Mononuclear cell (primary cell): Measurements from ENCODE around the gene PDE8B. TPM values are rescaled to one million over a fixed set of nuclear protein-coding genes. Genes with fewer than 3 reads are reported as not detected.

Experiments used
- H3K27me3 ChIP-seq: 2 replicates; pipeline ENCODE4 v1.6.0; 2011; ENCODE audit warnings: low read length, control low read depth; ENCODE audit not compliant: insufficient read depth
- H3K4me1 ChIP-seq: 2 replicates; pipeline ENCODE4 v1.5.1; 2011; ENCODE audit warnings: mild to moderate bottlenecking, low read length, control low read depth; ENCODE audit not compliant: insufficient read depth
- H3K4me3 ChIP-seq: 2 replicates; pipeline ENCODE4 v1.5.1; 2011; ENCODE audit warnings: mild to moderate bottlenecking, low read length, moderate library complexity
- H3K9me3 ChIP-seq: 2 replicates; pipeline ENCODE4 v1.5.1; 2011; ENCODE audit warnings: low read depth, mild to moderate bottlenecking, control low read depth, low read length
- total RNA-seq: library from RNA; depleted of rRNA; stranded (reverse); fragments of >200 nt; gene quantifications from one replicate; pipeline ENCODE4 v1.2.3, GENCODE V29; 2012

PDE8B gene
- total RNA-seq, 1 donor, result 0.21 TPM

DNA sequence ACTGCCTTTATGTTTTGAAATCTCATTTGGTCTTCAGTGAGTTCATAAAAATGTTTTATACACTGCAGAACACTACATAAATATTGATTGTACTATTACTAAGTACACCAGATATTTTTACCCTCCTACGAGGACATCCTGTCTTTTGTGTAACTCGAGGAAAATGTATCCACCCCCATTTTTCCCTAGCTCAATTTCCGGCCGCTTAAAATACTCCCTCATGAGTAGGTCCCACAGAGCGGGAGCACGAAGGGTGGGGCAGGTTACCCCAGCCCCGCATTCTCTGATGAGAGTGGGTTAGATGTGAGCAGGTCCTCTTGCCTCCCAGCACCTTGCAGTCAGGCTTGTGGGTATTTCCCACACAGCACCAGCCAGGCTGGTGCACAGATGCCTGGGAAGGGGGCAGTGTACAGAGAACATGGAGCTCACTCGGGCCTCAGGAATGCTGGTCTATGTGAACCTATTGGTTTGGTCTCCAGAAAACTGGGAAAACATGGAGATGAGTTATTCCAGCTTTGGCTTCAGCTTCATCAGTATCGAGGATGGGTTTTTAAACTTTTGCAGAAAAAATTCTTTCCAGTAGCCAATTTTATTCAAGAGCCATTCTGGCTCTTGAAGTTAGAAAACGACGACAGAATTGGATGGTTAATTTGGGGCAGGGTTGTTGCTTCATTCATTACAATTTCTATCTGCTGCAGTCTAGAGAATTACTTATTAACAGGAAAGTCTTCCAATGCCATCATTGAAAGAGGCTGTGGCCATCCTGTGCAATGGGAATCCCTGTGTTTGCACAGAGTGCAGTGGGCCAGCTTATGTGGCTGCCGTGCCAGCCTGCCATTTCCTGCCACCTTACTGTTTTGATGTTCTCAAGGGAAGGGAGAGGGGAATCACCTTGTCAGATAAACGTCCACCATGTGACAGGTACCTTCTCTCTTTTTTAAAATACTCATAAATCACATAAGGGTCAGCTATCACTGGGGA lies 208.4 kb downstream of the PDE8B start:
- no peaks in the 10 kb centered on the region for H3K9me3 ChIP-seq
- no peaks in the 10 kb centered on the region for H3K4me1 ChIP-seq
- H3K27me3 ChIP-seq, result no peaks in the 10 kb centered on the region
- H3K4me3 ChIP-seq, result no peak overlapping the region

DNA sequence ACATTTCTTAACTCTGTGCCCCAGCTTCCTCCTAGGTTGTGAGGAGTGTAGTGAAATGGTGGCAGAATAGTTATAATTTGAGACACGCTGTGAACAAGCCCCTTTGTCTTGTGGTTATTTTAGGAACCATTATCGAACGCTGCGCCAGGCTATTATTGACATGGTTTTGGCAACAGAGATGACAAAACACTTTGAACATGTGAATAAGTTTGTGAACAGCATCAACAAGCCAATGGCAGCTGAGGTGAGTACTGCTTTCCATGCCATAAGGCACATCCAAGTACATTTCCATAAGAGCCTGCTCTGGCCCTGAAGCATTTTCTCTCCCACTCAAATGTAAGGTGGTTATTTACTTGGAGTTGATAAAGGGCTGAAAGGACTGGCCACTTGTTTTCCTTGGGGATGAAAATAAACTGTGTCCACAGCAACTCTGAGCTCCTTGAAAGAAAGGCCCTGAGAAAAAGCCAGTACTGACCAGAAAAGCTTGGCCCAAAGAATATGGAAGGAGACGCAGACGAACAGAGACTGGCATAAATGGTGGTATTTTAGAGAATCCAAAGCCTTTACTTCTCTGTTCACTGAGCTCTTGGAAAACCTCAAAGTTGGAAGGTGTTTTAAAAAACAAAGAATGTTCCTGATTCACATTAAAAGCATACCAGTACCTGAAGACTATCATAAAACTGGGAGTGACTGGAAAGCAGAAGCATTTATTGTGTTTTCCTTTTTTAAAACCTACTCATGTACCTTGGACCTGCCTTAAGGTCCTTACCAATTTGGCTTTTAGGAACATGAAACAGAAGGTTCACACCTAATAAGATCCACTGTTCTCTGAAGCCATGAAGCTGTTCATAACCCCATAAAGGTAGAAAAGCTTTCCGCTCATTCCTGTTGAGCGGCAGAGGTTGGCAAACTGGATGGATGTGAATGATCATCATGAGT lies 209.4 kb downstream of the PDE8B start:
- Histone ChIP-seq H3K9me3 (no peaks in the 10 kb centered on the region), H3K4me3 (no peak overlapping the region), H3K4me1 (no peaks in the 10 kb centered on the region), H3K27me3 (no peaks in the 10 kb centered on the region)

DNA sequence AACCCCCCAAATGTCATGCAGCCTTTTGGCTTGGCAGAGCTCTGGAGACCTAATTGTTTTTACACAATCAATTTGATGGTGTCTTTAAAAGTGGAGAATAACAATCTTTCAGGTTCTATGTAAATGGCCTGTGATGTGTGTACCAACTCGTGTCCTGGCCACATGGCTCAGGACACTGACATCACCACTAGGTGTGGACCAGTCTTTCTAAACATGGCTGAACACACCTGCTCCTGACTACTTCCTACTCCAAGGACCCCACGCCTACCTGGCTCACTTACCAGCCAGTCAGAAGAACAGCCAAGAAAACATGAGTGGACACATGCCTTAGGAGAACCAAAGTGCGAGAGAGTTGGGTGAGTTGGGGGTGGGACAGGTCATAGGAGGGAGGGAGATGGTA lies 210.5 kb downstream of the PDE8B start:
- Histone ChIP-seq H3K4me3 (no peak overlapping the region), H3K4me1 (no peaks in the 10 kb centered on the region), H3K27me3 (no peaks in the 10 kb centered on the region), H3K9me3 (no peaks in the 10 kb centered on the region)

DNA sequence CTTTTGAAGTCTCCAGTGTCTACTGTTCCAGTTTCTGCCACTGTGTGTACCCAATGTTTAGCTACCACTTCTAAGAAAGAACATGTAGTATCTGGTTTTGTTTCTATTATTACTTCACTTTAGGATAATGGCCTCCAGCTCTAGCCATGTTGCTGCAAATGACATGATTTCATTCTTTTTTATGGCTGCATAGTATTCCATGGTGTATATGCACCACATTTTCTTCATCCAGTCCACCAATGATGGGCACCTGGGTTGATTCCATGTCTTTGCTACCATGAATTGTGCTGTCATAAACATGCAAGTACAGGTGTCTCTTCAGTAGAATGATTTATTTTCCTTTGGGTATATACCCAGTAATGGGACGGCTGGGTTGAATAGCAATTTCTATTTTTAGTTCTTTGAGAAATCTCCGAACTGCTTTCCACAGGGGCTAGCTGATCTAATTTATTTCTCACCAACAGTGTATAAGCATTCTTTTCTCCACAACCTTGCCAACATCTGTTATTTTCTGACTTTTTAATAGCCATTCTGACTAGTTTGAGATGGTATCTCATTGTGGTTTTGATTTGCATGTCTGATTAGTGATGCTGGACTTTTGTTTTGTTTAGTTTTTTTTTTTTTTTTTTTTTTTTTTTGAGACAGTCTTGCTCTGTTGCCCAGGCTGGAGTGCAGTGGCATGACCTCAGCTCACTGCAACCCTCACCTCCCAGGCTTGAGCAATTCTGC lies 212.7 kb downstream of the PDE8B start:
- H3K27me3 ChIP-seq, result no peaks in the 10 kb centered on the region
- no peaks in the 10 kb centered on the region for H3K9me3 ChIP-seq
- no peak overlapping the region for H3K4me3 ChIP-seq
- H3K4me1 ChIP-seq, result no peaks in the 10 kb centered on the region

DNA sequence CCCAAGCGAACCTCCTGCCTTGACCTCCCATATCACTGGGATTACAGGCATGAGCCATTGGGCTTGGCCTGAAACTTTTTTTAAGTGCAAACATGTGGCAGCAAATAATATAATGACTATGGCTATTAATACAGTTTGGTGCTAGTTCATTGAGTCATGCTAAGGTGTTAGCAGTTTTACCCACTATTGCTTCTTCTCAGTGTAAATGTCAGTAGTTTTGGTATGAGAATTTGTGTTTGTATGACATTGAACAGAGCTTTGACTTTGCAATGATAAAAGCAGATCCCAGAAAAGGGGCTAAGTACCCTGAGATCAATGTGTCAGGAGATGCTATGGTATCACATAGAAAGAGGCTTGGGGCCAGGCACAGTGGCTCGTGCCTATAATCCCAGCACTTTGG lies 214.4 kb downstream of the PDE8B start:
- Histone ChIP-seq H3K9me3 (no peaks in the 10 kb centered on the region), H3K4me3 (no peak overlapping the region), H3K4me1 (no peaks in the 10 kb centered on the region), H3K27me3 (no peaks in the 10 kb centered on the region)

DNA sequence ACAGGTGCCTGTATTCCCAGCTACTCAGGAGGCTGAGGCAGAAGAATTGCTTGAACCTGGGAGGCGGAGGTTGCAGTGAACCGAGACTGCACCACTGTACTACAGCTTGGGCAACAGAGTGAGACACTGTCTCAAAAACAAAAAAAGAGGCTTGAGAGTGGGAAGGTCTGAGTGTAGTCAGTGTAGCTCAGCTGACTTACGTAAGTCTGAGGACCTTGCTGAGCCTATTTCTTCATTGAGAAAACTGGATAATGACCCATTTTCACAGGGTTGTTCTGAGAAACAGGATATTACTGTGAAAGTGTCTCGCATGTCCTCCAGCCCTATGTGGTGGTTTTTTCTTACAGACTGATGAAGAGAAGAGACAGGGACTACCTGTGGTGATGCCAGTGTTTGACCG lies 214.9 kb downstream of the PDE8B start:
- no peaks in the 10 kb centered on the region for H3K9me3 ChIP-seq
- no peaks in the 10 kb centered on the region for H3K4me1 ChIP-seq
- no peak overlapping the region for H3K4me3 ChIP-seq
- no peaks in the 10 kb centered on the region for H3K27me3 ChIP-seq

DNA sequence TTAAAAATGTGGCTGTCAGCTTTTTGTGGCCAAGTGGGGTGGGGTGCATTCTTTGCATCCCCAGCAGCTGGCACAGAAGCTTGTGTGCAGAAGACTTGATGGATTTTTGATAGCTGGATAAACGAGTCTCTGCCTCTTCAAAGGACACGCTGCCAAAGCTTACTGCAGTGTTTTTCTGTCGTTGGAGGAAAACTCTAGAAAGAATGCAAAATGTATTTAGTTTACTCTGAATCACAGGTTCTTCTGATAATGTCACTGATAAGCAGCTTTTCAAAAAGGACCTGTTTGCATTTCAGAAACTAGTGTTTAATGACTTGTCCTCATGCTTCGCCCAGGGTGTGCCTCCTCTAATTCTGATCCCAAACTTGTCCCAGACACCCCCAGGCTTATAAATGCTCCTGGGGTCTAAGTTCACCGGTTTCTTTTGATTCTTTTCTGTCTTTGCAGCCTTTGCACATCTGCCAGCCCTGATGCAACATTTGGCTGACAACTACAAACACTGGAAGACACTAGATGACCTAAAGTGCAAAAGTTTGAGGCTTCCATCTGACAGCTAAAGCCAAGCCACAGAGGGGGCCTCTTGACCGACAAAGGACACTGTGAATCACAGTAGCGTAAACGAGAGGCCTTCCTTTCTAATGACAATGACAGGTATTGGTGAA lies 215.6 kb downstream of the PDE8B start:
- Histone ChIP-seq H3K4me3 (no peak overlapping the region), H3K9me3 (no peaks in the 10 kb centered on the region), H3K27me3 (no peaks in the 10 kb centered on the region), H3K4me1 (no peaks in the 10 kb centered on the region)

DNA sequence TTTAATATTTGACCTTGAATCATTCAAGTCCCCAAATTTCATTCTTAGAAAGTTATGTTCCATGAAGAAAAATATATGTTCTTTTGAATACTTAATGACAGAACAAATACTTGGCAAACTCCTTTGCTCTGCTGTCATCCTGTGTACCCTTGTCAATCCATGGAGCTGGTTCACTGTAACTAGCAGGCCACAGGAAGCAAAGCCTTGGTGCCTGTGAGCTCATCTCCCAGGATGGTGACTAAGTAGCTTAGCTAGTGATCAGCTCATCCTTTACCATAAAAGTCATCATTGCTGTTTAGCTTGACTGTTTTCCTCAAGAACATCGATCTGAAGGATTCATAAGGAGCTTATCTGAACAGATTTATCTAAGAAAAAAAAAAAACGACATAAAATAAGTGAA lies 216.2 kb downstream of the PDE8B start:
- Histone ChIP-seq H3K27me3 (no peaks in the 10 kb centered on the region), H3K9me3 (no peaks in the 10 kb centered on the region), H3K4me1 (no peaks in the 10 kb centered on the region), H3K4me3 (no peak overlapping the region)

DNA sequence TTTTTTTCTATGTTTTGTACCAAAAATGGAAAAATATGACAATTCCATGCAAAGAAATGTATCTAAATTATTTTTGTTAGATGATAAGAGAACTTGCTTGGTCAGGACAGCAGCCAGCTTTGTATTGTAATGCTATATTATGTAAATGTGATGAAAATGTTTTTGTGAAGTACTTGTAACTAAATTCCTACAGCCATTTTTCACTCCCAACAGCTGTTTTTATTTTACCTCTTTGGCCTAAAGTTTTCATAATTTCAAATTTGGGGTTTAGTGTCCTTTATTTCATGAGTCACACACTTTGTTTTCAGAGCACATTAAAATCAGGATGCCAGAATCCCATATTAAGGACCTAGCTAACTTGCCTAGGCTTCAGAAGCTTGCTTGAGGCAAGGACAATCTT lies 217.5 kb downstream of the PDE8B start:
- no peaks in the 10 kb centered on the region for H3K27me3 ChIP-seq
- H3K4me1 ChIP-seq, result no peaks in the 10 kb centered on the region
- no peak overlapping the region for H3K4me3 ChIP-seq
- no peaks in the 10 kb centered on the region for H3K9me3 ChIP-seq

DNA sequence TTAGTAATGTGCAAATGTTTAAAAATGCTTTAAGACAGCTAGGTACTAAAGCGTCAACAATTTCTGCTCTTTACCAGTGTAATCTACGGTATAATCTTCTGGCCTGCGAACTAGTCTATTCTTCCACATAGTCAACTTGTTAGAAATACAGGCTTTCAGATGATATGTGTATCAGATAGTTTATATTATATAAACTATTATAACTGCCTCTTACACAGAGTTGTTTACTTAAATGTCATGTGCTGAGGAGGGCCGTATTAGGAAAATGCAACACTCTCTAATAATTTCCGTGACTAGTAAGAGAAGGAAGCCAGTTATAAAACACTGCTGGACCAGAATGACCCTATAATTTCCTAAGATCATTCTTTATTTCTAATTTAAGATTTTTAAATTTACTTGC lies 218.0 kb downstream of the PDE8B start:
- Histone ChIP-seq H3K4me1 (no peaks in the 10 kb centered on the region), H3K9me3 (no peaks in the 10 kb centered on the region), H3K4me3 (no peak overlapping the region), H3K27me3 (no peaks in the 10 kb centered on the region)

DNA sequence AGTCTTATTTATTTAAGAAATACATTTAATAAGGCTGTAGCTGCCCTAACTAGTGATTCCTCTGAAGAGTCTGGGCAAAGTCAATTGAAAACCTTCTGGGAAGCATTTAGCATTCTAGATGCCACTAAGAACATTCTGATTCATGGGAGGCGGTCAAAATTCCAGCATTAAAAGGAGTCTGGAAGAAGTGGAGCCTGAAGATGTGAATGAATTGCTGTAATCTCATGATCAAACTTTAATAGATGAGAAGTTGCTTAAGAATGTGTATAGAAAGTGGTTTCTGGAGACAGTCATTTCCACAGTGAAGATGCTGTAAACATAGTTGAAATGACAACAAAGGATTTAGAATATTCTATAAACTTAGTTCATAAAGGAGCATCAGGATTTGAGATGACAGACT lies 220.2 kb downstream of the PDE8B start:
- Histone ChIP-seq H3K4me1 (no peaks in the 10 kb centered on the region), H3K4me3 (no peak overlapping the region), H3K27me3 (no peaks in the 10 kb centered on the region), H3K9me3 (no peaks in the 10 kb centered on the region)

DNA sequence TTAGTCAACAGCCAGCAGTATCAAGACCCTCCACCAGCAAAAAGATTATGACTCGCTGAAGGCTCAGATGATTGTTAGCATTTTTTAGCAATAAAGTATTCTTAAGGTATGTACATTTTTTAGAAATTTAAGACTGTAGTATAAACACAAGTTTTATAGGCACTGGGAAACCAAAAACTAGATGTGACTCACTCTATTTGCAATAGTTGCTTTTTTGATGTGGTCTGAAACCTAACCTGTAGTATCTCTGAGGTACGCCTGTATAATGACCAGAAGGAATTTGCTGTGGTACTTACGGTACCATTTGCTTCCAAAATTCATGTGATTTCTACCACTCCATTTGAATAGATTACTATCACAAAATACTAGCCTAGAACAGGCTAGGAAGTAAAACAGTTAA lies 220.8 kb downstream of the PDE8B start:
- Histone ChIP-seq H3K4me1 (no peaks in the 10 kb centered on the region), H3K9me3 (no peaks in the 10 kb centered on the region), H3K4me3 (no peak overlapping the region), H3K27me3 (no peaks in the 10 kb centered on the region)

DNA sequence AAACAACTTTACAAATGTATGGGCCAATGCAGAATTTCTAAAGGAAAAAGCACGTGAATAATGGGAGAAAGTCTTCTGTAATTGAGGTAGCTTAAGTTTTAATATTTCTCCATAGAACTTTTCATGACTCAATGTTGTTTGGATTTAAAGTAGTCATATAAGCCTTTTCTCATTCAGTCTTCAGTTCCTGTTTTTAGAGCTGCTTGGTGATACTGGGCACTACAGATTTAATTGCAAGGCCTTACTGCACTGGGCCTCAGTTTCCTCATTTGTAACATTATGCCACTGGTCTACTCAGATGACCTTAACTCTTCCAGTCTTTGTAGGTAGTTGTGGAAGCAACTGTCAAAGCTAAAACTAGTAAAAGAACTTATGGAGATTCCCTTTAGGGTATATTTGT lies 221.2 kb downstream of the PDE8B start:
- H3K4me3 ChIP-seq, result no peak overlapping the region
- H3K27me3 ChIP-seq, result no peaks in the 10 kb centered on the region
- H3K9me3 ChIP-seq, result no peaks in the 10 kb centered on the region
- no peaks in the 10 kb centered on the region for H3K4me1 ChIP-seq

DNA sequence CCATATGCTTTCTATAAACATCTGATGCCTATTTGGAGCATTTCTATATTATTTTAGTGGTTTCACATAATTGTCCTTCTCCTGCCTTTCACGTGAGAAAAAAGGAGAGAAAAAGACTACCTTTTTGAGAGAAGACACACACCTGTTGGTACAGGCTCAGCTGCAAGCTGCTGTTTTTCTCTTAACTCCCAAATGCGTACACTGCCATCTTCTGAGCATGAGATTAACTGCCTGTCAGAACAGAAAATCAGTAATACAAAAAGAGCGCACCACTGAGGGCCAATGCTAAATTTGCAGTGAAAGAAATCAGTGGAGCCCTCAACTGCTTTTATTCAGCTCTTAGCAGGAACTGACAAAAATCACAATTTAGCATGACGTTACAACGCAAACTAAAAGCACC lies 226.7 kb downstream of the PDE8B start:
- no peaks in the 10 kb centered on the region for H3K9me3 ChIP-seq

More for the DNA sequence above, 226.7 kb downstream of the PDE8B start:
- no peak overlapping the region for H3K4me3 ChIP-seq
- H3K27me3 ChIP-seq, result no peaks in the 10 kb centered on the region
- H3K4me1 ChIP-seq, result no peaks in the 10 kb centered on the region
